Right cardiac atrium (tissue), 5 donors: ENCODE data around the gene CSAD. TPM values are rescaled to one million over a fixed set of nuclear protein-coding genes. Genes with fewer than 3 reads are reported as not detected.

ENCODE experiments used
- ATAC-seq, 2 donors: fragments of 200-7000 bp; cut with Tn5 transposase; one replicate each; pipeline versions ENCODE4 v1.8.0 to v1.9.1; 2020; ENCODE audit warnings: moderate library complexity in 2 of 2, mild to moderate bottlenecking in 1 of 2
- DNase-seq, 3 donors: peaks; one replicate each; pipeline ENCODE4 v3.0.0-alpha.2; 2020
- H3K27ac ChIP-seq: one replicate; pipeline ENCODE4 v1.5.1; 2013; ENCODE audit warnings: mild to moderate bottlenecking, low read length, control low read depth, moderate library complexity
- H3K27me3 ChIP-seq: one replicate; pipeline ENCODE4 v1.6.1; 2013; ENCODE audit not compliant: control insufficient read depth, insufficient read depth
- H3K4me1 ChIP-seq: one replicate; pipeline ENCODE4 v1.6.1; 2013; ENCODE audit warnings: low read length; ENCODE audit not compliant: control insufficient read depth, insufficient read depth
- H3K4me3 ChIP-seq: one replicate; pipeline ENCODE4 v1.5.1; 2013; ENCODE audit warnings: low read length, control low read depth
- H3K9me3 ChIP-seq: one replicate; pipeline ENCODE4 v1.6.1; 2013; ENCODE audit warnings: low read length; ENCODE audit not compliant: control insufficient read depth
- WGBS: extraction: QIAGEN DNeasy Blood & Tissue Kit; methylation state at CpG from one replicate; pipeline ENCODE4 v1.1.7; 2013; 5-methylcytosine and 5-hydroxymethylcytosine counted together
- intact Hi-C, 4 donors: fragments of 100-400 bp; cut with DNase I; formaldehyde crosslinking; loops; one replicate each; pipeline versions ENCODE4 v1.11.0 to v1.14.0; 2022 to 2023
- polyA plus RNA-seq: library from polyadenylated mRNA; stranded (reverse); fragments of 200-250 nt; gene quantifications from one replicate; pipeline ENCODE4 v1.2.3, GENCODE V29; 2013
- total RNA-seq, 4 donors: library from RNA; stranded (reverse); fragmentation: NEBNext Ultra II Directional; extraction: Animal tissue kit (Norgen Biotek cat#: 25700); gene quantifications; one replicate each; pipeline ENCODE4 v1.2.1, GENCODE V29; 2021
- donor health status: healthy with polysubstance abuse.
- donor health status: DM: no; HTN: yes; CAD: no.
- donor health status: DM: no; HTN: no; CAD: no.
- donor health status: DM: no; HTN: yes; CAD: no; lungs with severe emphysema.
- donor health status: DM: yes; HTN: yes; CAD: no.

Gene CSAD
- total and polyA plus RNA-seq, 5 donors = 10.3 to 16.2 (median 12.5) TPM

GRCh38 chr12:53197011-53197640 lies 16.4 kb upstream of the CSAD start:
- H3K27me3 ChIP-seq = no peaks in the 10 kb centered on the region
- intact Hi-C loops = loop anchor here in 3 of 4 donors (5.0 to 10.0 kb wide), 4 partner anchors 35 to 132 kb away; no protein-coding TSS in a partner anchor
- H3K4me1 ChIP-seq = no peaks in the 10 kb centered on the region
- H3K9me3 ChIP-seq = no peaks in the 10 kb centered on the region
- WGBS = 72% methylated on average over 19 of the region's 19 CpGs
- DNase-seq = peak in 1 of 3 donors; percentile 27
- no peak overlapping the region for H3K4me3 ChIP-seq
- no peak overlapping the region for H3K27ac ChIP-seq
- peak in 1 of 2 donors; percentile 7 for ATAC-seq

- Histone ChIP-seq H3K27ac (no peak overlapping the region), H3K4me3 (no peak overlapping the region), H3K27me3 (no peaks in the 10 kb centered on the region), H3K9me3 (no peaks in the 10 kb centered on the region), H3K4me1 (no peaks in the 10 kb centered on the region)
- no peak for ATAC-seq
- DNase-seq = no peak
- intact Hi-C loops = loop anchor here in 3 of 4 donors (5.0 to 10.0 kb wide), 4 partner anchors 34 to 132 kb away; no protein-coding TSS in a partner anchor
- 85% methylated on average over 14 of the region's 14 CpGs for WGBS
Observed at GRCh38 chr12:53196486-53196885, 15.8 kb upstream of the CSAD start.

GRCh38 chr12:53195516-53196420 lies 15.0 kb upstream of the CSAD start:
- intact Hi-C loops = loop anchor here in 3 of 4 donors (5.0 to 10.0 kb wide), 4 partner anchors 33 to 131 kb away; no protein-coding TSS in a partner anchor

GRCh38 chr12:53194973-53195372 lies 14.2 kb upstream of the CSAD start:
- H3K27me3 ChIP-seq = no peaks in the 10 kb centered on the region
- no peak overlapping the region for H3K27ac ChIP-seq
- WGBS = 95% methylated on average over 1 of the region's 1 CpG
- no peaks in the 10 kb centered on the region for H3K9me3 ChIP-seq
- DNase-seq (no peak), ATAC-seq (no peak)
- H3K4me1 ChIP-seq = no peaks in the 10 kb centered on the region
- H3K4me3 ChIP-seq = no peak overlapping the region
- intact Hi-C loops = loop anchor here in 3 of 4 donors (5.0 to 10.0 kb wide), 4 partner anchors 33 to 130 kb away; no protein-coding TSS in a partner anchor

More at GRCh38 chr12:53195516-53196420, 15.0 kb upstream of the CSAD start:
- Histone ChIP-seq H3K9me3 (no peaks in the 10 kb centered on the region), H3K4me1 (no peaks in the 10 kb centered on the region), H3K27me3 (no peaks in the 10 kb centered on the region), H3K4me3 (no peak overlapping the region), H3K27ac (no peak overlapping the region)
- no peak for DNase-seq
- no peak for ATAC-seq
- WGBS = 87% methylated on average over 10 of the region's 10 CpGs

GRCh38 chr12:53193985-53194716 lies 13.4 kb upstream of the CSAD start:
- Histone ChIP-seq H3K27me3 (no peaks in the 10 kb centered on the region), H3K27ac (no peak overlapping the region), H3K4me1 (no peaks in the 10 kb centered on the region), H3K9me3 (no peaks in the 10 kb centered on the region), H3K4me3 (no peak overlapping the region)
- WGBS = 67% methylated on average over 11 of the region's 11 CpGs
- intact Hi-C loops = loop anchor here in 2 of 4 donors (10.0 kb wide), 1 partner anchor 129 kb away; no protein-coding TSS in a partner anchor
- no peak for ATAC-seq
- peak in 1 of 3 donors; percentile 35 for DNase-seq

- Histone ChIP-seq H3K4me1 (no peaks in the 10 kb centered on the region), H3K4me3 (no peak overlapping the region), H3K27ac (no peak overlapping the region), H3K9me3 (no peaks in the 10 kb centered on the region), H3K27me3 (no peaks in the 10 kb centered on the region)
- intact Hi-C loops = loop anchor here in 2 of 4 donors (10.0 kb wide), 1 partner anchor 128 kb away; no protein-coding TSS in a partner anchor
- 89% methylated on average over 9 of the region's 9 CpGs for WGBS
- DNase-seq = no peak
- no peak for ATAC-seq
Observed at GRCh38 chr12:53193040-53193439, 12.3 kb upstream of the CSAD start.

GRCh38 chr12:53192531-53193021 lies 11.9 kb upstream of the CSAD start:
- intact Hi-C loops = loop anchor here in 2 of 4 donors (10.0 kb wide), 1 partner anchor 128 kb away; no protein-coding TSS in a partner anchor
- H3K4me3 ChIP-seq = no peak overlapping the region
- H3K9me3 ChIP-seq = no peaks in the 10 kb centered on the region
- 92% methylated on average over 14 of the region's 14 CpGs for whole genome bisulfite sequencing
- ATAC-seq (no peak), DNase-seq (no peak)
- H3K27me3 ChIP-seq = no peaks in the 10 kb centered on the region
- no peak overlapping the region for H3K27ac ChIP-seq
- H3K4me1 ChIP-seq = no peaks in the 10 kb centered on the region

GRCh38 chr12:53191885-53192530 lies 11.3 kb upstream of the CSAD start:
- whole genome bisulfite sequencing = 85% methylated on average over 14 of the region's 14 CpGs
- H3K4me3 ChIP-seq = no peak overlapping the region
- no peak overlapping the region for H3K27ac ChIP-seq
- H3K9me3 ChIP-seq = no peaks in the 10 kb centered on the region
- intact Hi-C loops = loop anchor here in 2 of 4 donors (10.0 kb wide), 1 partner anchor 127 kb away; no protein-coding TSS in a partner anchor
- DNase-seq (no peak), ATAC-seq (no peak)
- no peaks in the 10 kb centered on the region for H3K27me3 ChIP-seq
- H3K4me1 ChIP-seq = no peaks in the 10 kb centered on the region

GRCh38 chr12:53191096-53191884 lies 10.6 kb upstream of the CSAD start:
- WGBS = 84% methylated on average over 11 of the region's 11 CpGs
- H3K27ac ChIP-seq = no peak overlapping the region
- intact Hi-C loops = loop anchor here in 2 of 4 donors (10.0 kb wide), 1 partner anchor 126 kb away; no protein-coding TSS in a partner anchor
- H3K4me3 ChIP-seq = no peak overlapping the region
- ATAC-seq (no peak), DNase-seq (peak in 1 of 3 donors; percentile 44)
- H3K4me1 ChIP-seq = no peaks in the 10 kb centered on the region
- no peaks in the 10 kb centered on the region for H3K9me3 ChIP-seq
- no peaks in the 10 kb centered on the region for H3K27me3 ChIP-seq
